ENCODE data around the gene ENAH. TPM values are rescaled to one million over a fixed set of nuclear protein-coding genes. Genes with fewer than 3 reads are reported as not detected.

The ENAH gene
- total and polyA plus RNA-seq, 9 of the 15 experiments (the other 6 are each of a cell fraction or from before 2014, with no cell fraction given) = 0.03 to 1.2 (median 0.15) TPM

- TF ChIP-seq BRD4 (IDR thresholded peaks at IDR 0.05) (no peak), ZC3H8 (IDR thresholded peaks at IDR 0.05) (no peak), ZNF644 (tag; IDR thresholded peaks at IDR 0.05; ENCODE audit: low read depth) (peak; percentile 94), BRF1 (IDR thresholded peaks at IDR 0.05; ENCODE audit: borderline replicate concordance, extremely low read depth, insufficient read length) (no peak), SMARCA4 (IDR thresholded peaks at IDR 0.05) (no peak), SRSF3 (IDR thresholded peaks at IDR 0.05; ENCODE audit: insufficient read depth, low read length) (no peak), ZNF830 (CRISPR knock-in tag; IDR thresholded peaks at IDR 0.05) (no peak), ASH1L (IDR thresholded peaks at IDR 0.05; ENCODE audit: borderline replicate concordance, low read depth, partially characterized antibody) (no peak), ZNF134 (CRISPR knock-in tag; conservative IDR thresholded peaks at IDR 0.05) (peak; percentile 81), ARID1B (IDR thresholded peaks at IDR 0.05) (no peak), EP400 (IDR thresholded peaks at IDR 0.05) (no peak)
- TF ChIP-seq, protein P1, sequence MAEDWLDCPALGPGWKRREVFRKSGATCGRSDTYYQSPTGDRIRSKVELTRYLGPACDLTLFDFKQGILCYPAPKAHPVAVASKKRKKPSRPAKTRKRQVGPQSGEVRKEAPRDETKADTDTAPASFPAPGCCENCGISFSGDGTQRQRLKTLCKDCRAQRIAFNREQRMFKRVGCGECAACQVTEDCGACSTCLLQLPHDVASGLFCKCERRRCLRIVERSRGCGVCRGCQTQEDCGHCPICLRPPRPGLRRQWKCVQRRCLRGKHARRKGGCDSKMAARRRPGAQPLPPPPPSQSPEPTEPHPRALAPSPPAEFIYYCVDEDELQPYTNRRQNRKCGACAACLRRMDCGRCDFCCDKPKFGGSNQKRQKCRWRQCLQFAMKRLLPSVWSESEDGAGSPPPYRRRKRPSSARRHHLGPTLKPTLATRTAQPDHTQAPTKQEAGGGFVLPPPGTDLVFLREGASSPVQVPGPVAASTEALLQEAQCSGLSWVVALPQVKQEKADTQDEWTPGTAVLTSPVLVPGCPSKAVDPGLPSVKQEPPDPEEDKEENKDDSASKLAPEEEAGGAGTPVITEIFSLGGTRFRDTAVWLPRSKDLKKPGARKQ (CRISPR knock-in tag; IDR thresholded peaks at IDR 0.05) = no peak
- TF ChIP-seq, protein P2, sequence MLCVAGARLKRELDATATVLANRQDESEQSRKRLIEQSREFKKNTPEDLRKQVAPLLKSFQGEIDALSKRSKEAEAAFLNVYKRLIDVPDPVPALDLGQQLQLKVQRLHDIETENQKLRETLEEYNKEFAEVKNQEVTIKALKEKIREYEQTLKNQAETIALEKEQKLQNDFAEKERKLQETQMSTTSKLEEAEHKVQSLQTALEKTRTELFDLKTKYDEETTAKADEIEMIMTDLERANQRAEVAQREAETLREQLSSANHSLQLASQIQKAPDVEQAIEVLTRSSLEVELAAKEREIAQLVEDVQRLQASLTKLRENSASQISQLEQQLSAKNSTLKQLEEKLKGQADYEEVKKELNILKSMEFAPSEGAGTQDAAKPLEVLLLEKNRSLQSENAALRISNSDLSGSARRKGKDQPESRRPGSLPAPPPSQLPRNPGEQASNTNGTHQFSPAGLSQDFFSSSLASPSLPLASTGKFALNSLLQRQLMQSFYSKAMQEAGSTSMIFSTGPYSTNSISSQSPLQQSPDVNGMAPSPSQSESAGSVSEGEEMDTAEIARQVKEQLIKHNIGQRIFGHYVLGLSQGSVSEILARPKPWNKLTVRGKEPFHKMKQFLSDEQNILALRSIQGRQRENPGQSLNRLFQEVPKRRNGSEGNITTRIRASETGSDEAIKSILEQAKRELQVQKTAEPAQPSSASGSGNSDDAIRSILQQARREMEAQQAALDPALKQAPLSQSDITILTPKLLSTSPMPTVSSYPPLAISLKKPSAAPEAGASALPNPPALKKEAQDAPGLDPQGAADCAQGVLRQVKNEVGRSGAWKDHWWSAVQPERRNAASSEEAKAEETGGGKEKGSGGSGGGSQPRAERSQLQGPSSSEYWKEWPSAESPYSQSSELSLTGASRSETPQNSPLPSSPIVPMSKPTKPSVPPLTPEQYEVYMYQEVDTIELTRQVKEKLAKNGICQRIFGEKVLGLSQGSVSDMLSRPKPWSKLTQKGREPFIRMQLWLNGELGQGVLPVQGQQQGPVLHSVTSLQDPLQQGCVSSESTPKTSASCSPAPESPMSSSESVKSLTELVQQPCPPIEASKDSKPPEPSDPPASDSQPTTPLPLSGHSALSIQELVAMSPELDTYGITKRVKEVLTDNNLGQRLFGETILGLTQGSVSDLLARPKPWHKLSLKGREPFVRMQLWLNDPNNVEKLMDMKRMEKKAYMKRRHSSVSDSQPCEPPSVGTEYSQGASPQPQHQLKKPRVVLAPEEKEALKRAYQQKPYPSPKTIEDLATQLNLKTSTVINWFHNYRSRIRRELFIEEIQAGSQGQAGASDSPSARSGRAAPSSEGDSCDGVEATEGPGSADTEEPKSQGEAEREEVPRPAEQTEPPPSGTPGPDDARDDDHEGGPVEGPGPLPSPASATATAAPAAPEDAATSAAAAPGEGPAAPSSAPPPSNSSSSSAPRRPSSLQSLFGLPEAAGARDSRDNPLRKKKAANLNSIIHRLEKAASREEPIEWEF (CRISPR knock-in tag; IDR thresholded peaks at IDR 0.05) = peak; percentile 84; the same call in 1 of the 2 replicates
- TF ChIP-seq, protein P3, sequence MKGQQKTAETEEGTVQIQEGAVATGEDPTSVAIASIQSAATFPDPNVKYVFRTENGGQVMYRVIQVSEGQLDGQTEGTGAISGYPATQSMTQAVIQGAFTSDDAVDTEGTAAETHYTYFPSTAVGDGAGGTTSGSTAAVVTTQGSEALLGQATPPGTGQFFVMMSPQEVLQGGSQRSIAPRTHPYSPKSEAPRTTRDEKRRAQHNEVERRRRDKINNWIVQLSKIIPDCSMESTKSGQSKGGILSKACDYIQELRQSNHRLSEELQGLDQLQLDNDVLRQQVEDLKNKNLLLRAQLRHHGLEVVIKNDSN (CRISPR knock-in tag; IDR thresholded peaks at IDR 0.05) = no peak
- TF ChIP-seq, protein P4, sequence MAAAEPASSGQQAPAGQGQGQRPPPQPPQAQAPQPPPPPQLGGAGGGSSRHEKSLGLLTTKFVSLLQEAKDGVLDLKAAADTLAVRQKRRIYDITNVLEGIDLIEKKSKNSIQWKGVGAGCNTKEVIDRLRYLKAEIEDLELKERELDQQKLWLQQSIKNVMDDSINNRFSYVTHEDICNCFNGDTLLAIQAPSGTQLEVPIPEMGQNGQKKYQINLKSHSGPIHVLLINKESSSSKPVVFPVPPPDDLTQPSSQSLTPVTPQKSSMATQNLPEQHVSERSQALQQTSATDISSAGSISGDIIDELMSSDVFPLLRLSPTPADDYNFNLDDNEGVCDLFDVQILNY (CRISPR knock-in tag; IDR thresholded peaks at IDR 0.05) = no peak
Observed at GRCh38 chr1:225466848-225467192, 186.1 kb downstream of the ENAH start (continued).
